D341Med (cell line): ENCODE results near the gene POLR3F.
A peak's percentile ranks its signal among the peaks of the same experiment; 100 is the strongest.
"Not testable (repeated sequence)": the region's sequence is repeated elsewhere in the genome, so short reads cannot be mapped to it uniquely, and the experiment has no call there.

Experiments
- DNase-seq: peaks from one replicate; pipeline ENCODE4 v3.0.0; 2012; ENCODE audit warnings: low spot score

Gene POLR3F, protein sequence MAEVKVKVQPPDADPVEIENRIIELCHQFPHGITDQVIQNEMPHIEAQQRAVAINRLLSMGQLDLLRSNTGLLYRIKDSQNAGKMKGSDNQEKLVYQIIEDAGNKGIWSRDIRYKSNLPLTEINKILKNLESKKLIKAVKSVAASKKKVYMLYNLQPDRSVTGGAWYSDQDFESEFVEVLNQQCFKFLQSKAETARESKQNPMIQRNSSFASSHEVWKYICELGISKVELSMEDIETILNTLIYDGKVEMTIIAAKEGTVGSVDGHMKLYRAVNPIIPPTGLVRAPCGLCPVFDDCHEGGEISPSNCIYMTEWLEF

DNA sequence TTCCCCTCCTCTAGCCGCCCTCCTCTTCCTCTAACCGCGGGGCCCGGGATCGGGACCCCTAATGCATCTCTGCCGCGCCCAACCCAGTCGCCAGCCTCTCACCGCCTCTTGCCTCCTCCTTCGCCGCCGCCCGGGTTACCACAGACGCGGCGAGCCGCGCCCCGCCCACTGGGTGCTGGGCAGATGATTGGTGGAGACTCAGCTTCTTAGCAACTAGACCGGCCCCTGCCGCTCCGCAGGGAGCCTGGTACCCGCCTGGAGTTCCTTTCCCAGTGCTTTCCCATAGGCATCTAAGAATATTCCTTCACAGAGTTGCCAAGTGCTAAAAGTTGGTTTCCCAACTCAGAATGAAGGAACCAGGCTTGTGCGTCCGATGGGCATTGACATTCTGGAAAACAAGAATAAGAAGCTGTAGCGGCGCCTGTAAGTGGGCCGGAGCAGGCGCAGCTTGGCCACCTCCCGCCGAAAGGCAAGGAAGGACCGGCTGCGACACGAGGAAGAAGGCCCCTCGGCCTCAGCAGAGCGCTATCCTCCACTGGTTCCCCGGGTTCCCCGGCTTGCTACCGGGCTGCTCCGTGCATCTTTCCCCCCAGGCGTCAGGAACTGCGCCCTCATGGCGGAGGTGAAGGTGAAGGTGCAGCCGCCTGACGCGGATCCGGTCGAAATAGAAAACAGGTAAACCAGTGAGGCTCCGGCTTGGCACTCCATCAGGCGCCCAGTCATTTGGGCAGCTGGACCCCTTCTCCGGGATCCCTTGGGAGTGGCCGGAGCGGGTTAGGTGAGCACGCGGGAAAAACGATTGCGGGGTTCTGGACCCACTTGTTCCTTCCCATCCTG is at the start of gene POLR3F, which contains the start of gene DZANK1:
Gene POLR3F, plus strand, starts transcription at position 497 of the 837 bp plus-strand sequence. Its CDS starts 117 bp downstream, at position 614.
Gene DZANK1, minus strand, starts transcription at position 137 of the 837 bp plus-strand sequence. CDS start 1,672 bp downstream, outside the sequence.
- DNase-seq = peak; percentile 99

DNA sequence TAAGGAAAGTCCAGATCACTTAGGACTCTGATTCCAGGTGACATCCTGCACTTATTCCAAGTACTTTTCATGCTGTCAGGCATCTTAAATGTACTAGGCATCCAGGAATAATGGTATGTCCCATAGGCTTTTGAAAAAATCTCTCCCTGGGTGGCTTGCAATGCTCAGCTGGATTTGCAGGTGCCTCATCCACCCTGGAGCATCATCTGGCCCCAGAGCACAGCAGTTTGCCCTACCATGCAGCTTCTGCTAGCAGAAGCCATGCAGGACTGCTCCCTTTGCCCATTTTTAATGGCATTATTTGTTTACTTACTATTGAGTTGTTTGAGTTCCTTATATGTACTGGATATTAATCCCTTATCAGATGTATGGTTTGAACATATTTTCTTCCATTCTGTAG is 45.6 kb upstream of the POLR3F start:
- DNase-seq = no peak

DNA sequence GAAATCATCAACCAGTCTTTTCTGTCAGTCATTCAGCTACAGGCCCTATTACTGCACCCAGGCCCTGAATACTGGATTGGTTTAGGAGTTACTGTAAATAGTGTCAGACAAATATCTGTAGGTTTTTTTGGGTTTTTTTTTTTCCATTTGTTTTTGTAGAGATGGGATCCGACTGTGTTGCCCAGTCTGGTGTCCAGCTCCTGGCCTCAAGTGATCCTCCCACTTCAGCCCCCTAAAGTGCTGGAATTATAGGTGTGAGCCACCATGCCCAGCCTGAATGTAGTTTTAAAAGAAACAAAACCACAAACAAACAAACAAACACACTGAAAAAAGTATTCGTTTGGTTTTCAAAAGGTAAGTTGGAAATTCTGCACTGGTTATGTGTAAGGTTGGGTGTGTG is 40.0 kb upstream of the POLR3F start:
- DNase-seq = no peak

DNA sequence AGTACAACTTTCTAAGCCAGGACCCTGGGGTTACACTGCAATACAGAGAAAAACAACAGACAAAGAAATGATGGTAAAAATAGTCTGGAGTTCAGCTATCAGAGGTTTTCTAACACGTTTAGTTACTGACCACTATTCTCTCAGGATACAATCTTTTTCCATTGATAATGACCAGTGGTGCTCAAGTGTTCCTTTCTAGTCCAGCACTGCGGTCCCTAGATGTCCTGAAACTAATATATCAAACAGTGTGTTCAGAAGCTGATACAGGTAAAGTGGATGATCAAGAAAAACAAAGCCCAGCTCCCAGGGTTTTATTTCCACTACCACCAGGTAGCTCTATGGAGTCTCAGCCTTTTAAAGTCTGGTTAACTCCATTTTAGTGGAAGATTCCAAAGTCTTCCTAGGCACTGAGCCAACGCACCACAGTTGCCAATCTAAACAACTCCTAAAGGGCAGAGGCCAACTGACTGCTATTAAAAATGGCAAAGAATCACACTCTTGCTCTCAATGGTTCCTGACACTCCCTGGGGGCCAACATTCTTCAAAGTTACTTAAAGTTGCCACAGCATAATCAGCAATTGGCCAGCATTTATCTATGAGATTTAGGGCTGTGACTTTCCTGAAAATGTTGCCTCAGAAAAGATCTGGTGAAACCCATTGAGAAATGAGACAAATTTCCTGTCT is 38.6 kb upstream of the POLR3F start:
- no peak for DNase-seq

DNA sequence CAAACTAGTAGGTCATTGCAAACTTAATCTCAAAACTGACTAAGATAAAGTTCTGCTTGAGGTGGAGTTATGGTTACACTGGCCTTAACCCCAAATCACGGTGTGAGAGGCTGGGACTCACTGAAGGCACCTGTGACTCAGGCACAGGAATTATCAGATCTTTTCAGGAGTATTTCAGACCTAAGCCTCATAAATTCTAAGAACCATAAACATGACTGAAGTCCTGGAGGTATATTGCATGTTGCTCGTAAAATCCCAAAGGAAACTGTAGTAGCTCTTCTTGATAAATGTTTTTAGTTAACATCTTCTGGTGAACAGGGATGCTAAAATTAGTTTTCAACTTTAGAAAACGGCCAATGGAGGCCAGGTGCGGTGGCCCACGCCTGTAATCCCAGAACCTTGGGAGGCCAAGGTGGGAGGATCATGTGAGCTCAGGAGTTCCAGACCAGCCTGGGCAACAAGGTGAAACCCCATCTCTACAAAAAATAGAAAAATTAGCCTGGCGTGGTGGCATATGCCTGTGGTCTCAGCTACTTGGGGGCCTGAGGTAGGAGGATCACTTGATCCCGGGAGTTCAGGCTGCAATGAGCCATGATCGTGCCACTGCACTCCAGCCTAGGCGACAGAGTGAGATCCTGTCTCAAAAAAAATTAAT is 36.9 kb upstream of the POLR3F start:
- no peak for DNase-seq

DNA sequence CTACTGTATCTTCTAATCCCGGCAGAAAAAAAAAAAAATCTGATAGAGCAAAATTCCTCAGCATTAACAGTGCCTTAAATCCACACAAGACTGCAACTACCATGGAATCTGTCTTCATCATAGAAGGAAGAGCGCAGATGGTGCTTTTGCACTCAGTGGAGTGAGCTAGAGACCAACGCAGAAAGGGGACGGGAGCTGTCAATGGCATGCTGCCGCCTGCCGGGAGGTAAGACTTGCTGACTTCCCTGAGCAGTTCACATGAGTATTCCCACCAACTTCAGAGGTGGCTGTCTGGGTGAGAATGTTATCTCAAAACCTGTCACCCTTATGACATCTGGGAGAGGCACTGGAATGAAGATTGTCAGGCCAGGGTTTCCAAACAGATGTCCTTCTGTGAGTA is 36.0 kb upstream of the POLR3F start:
- no peak for DNase-seq

DNA sequence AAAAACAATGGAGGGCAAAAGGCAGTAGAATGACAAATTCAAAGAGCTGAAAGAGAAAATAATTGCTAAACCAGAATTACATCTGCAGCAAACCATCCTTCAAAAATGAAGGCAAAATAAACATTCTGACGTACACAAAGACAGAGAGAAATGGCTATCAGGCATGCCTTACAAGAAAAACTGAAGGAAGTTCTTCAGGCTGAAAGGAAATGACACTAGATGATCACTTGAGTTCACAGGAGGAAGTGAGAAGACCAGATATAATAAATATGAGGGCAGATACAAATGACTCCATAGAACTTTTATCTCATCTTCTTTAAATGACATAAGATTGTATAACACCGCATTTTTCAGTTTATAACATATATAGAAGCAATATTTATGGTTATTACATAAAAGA is 30.3 kb upstream of the POLR3F start:
- DNase-seq = no peak

DNA sequence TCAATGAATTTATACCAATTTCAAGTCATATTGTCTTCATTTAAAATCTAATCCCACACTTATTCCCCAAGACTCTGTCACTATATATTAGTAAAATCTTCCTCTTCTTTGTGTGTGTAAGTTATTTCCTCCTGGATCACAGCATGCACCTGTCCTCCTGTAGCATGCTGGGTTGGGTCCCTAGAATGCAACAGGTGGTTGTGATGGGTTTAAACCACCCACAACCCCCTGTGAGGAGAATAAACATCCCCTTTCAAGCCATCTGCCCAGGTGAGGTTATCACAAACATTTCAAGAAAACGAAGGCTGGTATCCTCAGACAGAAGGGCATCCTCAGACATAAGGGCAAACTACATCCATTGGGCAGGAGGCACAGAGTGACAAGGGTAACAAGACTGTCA is 26.8 kb upstream of the POLR3F start:
- DNase-seq = no peak

DNA sequence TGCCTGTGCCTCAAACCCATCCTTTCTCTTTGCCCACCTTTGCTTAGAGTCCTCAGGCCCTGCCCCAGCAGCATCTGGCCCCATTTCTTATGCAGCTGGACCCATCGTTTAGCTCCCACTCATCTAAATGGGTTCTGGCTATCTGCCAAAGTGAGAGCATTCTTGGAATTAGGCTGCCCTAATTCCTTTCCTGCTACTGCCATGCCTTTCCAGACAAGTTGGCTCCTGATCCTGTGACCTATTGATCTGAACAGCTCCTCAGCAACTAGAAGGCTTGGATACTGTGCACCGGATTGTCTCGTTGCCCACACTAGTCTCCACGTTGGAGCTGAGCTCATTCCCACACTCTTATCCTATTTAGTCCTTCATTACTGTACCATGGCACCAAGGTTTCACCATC is 23.3 kb upstream of the POLR3F start:
- DNase-seq = peak; percentile 54

DNA sequence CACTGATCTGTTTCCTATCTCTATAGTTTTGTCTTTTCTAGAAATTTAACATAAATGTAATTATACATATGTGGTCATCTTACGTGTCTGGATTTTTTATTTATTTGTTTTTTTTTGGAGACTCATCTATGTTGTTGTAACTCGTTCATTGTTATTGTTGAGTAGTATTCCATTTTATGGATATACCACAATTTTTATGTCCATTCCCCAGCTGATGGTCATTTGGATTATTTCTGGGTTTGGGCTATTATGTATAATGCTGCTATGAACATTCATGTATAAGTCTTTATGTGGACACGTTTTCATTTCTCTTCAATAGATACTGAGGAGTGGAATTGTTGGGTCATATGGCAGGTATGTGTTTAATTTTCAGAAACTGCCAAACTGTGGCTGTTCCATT is 10.6 kb upstream of the POLR3F start:
- no peak for DNase-seq

DNA sequence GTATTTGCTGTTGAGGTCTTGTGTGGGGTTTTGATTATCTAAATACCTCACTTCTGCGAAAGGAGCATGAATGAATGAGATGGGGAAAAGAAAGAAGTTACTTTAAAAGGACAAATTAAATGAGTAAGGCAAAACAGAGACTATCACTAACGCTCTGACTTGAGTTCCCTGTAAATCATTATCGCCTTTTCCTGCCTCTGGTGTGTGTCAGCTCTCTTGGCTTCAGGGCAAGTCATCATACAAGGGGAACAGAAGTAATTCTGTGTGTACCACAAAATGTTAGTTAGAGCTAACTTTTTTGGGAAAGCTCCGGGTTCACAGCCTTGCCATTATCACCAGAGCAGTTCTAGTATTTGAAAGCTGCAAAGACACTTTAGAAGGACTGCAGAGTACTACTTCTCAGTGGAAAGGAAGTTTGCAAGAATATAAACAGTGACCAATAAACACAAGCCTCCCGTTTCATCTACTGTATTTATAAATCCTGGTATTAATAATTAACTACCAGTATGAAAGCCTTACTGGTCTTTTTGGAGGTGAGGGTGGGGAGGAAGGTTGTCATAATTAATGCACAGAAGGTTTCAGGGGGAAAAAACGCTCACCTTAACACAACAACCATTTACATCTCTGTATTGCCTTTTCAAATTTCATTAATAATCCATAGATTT is 1.5 kb upstream of the POLR3F start:
- DNase-seq = no peak

DNA sequence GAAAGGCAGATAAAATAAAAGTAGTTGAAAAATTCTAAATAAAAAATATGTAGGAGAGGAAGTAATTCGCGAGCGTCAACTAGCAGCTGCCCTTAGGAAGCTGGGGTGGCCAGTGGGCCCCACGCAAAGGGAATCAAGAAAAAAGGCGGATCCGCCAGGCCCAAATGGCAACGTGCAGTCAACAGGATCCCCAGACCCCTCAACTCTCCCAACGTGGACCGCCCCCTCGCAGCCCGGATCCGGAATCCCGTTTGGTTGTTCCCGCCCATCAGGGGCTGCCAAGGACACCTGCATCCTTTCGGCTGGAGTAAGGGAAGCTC is 656 bp upstream of the POLR3F start:
- DNase-seq = no peak

DNA sequence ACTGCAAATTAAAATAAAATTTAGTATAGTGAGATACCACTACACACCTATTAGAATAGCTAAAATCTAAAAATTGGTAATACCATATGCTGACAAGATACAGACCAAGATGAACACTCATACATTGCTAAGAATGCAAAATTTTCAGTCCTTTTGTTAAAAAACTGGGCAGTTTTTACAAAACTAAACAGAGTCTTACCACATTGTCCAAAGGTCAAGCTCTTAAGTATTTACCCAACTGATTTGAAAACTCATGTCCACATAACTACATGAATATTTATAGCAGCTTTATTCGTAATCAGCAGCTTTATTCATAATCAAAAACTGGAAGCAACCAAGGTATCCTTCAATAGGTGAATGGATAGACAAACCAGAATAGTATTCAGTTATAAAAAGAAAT is 10.0 kb downstream of the POLR3F start:
- no peak for DNase-seq

DNA sequence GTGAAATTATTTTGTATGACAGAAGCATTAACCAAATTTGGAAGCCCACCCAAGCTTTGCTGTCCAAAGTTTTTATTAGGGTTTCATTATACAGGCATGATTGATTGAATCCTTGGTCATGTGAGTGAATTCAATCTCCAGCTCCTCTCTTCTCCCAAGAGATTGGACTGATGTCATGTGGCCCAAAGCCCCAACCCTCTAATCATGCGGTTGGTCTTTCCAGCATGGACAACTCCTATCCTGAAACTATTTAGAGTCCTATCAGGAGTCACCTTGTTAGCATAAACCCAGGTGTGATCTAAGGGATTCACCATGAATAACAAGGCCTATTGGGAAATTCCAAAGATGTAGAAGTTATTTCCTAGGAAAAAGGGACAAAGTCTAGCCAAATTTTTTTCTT is 10.6 kb downstream of the POLR3F start:
- no peak for DNase-seq

DNA sequence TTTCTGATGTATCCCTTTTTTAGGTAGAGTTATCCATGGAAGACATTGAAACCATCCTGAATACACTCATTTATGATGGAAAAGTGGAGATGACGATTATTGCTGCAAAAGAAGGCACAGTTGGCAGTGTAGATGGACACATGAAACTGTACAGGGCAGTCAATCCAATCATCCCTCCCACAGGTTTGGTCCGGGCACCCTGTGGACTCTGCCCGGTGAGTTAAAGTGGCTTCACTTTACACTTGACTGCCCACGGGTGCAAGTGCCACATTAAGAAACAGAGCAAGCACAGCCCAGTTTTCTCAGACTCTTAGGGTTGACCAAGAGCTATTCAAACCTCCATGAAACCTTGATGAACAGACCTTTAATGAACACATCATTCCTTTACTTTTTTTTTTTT is 14.4 kb downstream of the POLR3F start:
- no peak for DNase-seq

DNA sequence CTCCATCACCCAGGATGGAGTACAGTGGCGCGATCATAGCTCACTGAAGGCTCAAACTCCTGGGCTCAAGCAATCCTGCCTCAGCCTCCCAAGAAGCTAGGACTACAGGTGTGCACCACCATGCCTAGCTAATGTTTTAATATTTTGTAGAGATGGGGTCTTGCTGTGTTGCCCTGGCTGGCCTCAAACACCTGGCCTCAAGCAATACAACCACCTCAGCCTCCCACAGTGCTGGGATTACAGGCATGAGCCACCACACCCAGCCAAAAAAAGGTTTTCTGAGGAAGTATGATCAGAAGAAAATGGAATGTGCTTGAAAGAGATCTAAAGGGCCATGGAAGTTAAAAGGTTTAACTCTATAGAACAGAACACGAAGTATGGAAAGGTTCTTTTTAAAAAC is 21.1 kb downstream of the POLR3F start:
- no peak for DNase-seq

DNA sequence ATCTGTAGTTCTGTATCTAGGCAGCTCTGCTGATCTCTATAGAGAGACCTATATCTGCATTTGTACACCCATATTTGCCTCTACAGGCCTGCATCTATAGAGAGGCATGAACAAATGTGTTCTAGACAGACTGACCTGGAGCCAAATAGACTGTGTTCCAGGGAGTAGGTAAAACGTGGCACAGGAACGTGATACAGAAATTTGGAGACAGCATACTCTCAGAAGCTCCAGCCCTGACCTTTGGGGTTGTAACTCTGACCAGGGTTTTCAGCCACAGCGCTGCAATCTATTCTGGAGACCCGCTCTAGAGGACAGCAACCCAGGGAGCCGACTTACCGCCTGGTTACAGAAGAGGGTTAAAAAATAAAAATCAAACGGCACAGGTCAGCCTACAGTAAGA is 28.9 kb downstream of the POLR3F start:
- no peak for DNase-seq

DNA sequence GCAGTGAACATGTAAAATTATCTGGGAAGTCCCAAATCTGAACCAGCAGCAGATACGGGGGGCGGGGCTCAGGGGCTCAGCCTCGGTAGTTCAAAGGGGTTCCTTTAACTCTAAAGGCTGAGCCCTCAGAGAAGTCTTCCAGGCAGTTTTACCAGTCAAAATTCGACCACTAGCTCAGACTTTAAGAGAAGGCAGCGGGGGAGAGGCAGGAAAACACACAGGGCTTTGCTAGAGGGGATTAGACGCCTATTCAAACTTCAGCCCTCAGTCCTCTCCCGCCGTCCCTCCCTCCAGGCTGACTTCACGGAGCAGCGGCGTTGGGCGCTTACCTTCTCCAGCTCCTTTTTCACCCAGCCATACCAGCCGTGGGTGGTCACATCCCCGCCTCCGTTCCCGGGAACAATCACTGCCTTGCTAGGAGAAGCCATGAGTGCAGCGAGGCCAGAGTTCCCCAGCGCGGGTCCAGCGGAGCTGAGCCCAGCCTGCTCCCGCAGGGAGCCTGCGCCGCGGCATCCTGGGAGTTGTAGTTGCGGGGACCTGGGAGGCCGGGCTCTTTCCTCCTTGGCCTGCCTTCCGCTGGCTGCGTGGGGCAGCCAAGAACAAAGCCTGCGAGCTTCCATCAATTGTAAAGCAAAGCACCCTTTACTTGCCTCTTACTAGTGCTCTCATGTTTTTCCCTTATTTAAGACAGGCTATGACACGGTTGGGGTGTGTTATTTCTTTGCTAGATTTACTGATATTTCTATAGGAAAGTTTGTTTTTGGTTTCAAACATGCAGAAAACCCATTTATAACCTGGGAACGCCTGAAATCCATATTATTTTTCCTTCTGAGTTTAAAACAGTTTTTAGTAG is 29.8 kb downstream of the POLR3F start, which contains the start of gene RBBP9:
Gene RBBP9, minus strand, starts transcription at position 486 of the 853 bp plus-strand sequence. Its CDS starts 58 bp downstream, at position 428.
- DNase-seq = peak; percentile 95

DNA sequence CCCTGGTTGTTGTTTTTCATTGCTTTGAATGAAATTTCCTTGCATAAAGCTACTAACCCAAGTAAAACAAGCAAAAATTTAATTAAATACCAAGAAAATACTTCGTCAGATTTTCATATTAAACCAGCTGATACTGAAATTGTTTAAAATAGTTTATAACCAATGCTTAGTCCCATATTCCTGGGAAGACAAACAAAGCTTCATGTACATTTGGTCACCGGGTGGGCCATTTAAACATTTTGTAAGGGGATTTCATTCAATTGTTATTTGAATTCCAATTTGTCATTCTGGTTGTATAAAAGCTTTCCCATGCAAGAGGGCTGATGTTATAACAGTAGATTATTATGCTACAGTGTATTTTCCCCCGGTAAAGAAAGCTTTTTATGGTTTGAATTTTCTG is 30.4 kb downstream of the POLR3F start:
- no peak for DNase-seq

DNA sequence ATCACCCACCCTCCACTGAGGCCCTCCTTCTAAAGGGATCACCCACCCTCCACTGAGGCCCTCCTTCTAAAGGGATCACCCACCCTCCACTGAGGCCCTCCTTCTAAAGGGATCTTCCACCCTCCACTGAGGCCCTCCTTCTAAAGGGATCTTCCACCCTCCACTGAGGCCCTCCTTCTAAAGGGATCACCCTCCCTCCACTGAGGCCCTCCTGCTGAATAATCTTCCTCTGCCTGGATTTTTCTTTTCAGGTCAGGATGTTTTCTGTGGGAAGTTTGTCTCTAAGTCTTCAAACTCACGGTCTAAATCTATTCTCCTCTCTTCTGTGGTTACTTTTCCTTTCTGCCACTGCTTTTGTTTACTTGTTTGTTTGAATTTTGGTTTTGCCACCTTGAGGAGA is 34.5 kb downstream of the POLR3F start:
- DNase-seq = not testable (repeated sequence)
